Activated T-cell treated with anti-CD3 and anti-CD28 coated beads, Interleukin-2, amount 50 U/mL, for 72 hours (primary cell): Measurements from ENCODE around the gene ALDH4A1. TPM values are rescaled to one million over a fixed set of nuclear protein-coding genes. Genes with fewer than 3 reads are reported as not detected.

Experiments
- total RNA-seq, 2 donors: library from RNA; stranded (reverse); gene quantifications; one replicate each; pipeline ENCODE4 v1.2.3, GENCODE V29; 2022

Gene ALDH4A1
- total RNA-seq, 2 donors from 2014 or later, result 8.1 to 13.1 TPM

Other genes starting within 250 kb of the ALDH4A1 start
- not detected for gene TAS1R2, start 42.9 kb downstream of the ALDH4A1 start, total RNA-seq
- 10 to 100 TPM; 69.2 to 79.1 TPM for gene IFFO2, start 54.1 kb upstream of the ALDH4A1 start, total RNA-seq